GM19468 (cell line): ENCODE results near the gene CACNG7.
"Not testable (repeated sequence)": the region's sequence is repeated elsewhere in the genome, so short reads cannot be mapped to it uniquely, and the experiment has no call there.

Experiments used
- ATAC-seq: cut with Tn5 transposase; IDR thresholded peaks from one replicate; pipeline ENCODE4 v1.9.1; 2021; ENCODE audit warnings: mild to moderate bottlenecking, moderate library complexity, moderate number of reproducible peaks; ENCODE audit not compliant: unreplicated experiment; ENCODE audit errors: extremely low read depth

CACNG7 gene

DNA sequence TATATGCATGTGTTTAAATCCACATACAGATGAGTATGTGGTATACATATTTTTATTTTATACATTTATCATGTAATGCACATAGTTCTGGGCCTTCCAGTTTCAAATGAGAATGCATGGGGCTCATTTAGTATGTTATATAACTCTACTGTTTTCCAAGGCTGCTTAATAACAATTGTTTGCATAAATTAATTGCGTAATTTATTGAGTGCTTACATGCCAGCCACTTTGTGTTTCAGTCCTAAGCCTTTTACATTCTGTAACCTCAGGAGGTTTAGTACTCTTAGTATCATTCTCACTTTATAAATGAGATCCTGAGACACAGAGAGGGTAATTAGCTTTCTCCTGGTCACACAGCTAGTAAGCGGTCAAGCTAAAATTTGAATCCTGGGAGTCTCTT lies 36.9 kb downstream of the CACNG7 start:
- ATAC-seq: no peak

DNA sequence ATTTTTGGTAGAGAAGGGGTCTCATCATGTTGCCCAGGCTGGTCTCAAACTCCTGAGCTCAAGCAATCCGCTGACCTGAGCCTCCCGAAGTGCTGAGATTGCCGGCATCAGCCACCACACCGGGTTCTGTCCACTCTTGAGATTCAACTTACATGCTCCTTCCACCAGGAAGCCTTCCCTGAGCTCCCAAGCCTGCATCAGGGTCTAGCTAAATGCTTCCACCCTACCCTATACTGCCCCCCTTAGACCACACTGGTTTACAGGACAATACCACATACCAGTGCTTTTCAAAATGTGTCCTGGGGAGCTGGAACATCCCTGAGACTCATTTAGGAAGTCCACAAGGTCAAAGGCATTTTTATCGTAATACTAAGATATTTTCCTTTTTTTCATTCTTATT lies 38.5 kb downstream of the CACNG7 start:
- no peak for ATAC-seq

DNA sequence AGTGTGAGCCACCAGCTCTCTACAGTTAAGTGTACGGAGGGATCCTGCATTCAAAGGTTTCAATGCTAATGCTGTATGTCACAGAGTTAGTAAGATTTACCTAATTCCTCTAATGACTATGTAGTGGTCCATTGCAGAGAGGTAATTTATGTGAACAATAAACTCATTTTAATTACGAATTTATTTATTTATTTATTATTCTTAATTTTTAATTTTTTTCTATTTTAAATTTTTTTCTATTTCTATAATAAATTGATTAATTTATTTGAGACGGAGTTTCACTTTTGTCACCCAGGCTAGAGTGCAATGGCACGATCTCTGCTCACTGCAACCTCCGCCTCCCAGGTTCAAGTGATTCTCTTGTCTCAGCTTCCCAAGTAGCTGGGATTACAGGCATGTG lies 39.5 kb downstream of the CACNG7 start:
- not testable (repeated sequence) for ATAC-seq

DNA sequence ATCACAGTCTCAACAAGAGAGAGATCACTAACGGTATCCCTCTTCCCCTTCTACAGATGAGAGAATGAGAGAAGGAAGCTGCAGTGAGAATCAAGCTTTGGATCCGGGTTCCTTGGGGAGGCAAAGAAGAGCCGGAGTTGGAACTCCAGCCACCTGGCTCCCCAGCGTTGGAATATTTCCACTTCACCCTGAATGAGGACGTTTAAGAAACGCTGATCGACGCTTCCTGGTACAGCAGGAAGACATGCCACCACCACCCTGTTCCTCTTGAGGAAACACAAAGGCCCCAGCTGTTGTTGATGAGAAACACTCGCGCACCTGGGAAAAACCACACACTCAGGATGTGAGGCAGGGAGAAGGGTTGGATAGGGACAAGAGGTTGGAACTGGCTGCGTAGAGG lies 42.4 kb downstream of the CACNG7 start:
- ATAC-seq: no peak

DNA sequence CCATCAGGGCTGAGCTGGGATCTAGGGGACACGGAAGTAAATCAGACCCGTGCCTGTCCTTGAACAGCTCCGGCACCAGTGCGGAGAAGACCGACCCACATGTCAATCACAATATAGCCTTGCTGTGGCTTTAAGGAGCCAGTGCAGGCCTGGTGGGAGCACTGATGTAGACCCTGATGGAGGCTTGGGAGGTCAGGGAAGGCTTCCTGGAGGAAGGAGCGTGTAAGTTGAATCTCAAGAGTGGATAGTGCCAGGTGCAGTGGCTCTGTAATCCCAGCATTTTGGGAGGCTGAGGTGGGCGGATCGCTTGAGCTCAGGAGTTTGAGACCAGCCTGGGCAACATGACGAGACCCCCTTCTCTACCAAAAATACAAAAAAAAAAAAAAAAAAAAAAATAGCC lies 42.9 kb downstream of the CACNG7 start:
- no peak for ATAC-seq

DNA sequence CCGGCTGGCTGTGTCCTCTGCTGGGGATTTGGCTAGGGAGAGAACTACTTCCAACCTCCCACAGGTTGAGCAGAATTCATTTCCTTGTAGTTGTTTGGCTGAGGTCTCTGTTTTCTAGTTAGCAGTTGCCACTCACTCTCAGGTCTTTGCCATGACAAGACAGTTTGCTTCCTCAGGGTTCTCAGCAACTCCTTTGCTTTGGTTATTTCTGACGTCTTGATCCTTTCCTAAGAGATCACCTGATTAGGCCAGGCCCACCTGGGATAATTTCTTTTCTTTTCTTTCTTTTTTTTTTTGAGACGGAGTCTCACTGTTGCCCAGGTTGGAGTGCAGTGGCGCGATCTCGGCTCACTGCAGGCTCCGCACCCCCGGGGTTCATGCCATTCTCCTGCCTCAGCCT lies 44.3 kb downstream of the CACNG7 start:
- no peak for ATAC-seq

DNA sequence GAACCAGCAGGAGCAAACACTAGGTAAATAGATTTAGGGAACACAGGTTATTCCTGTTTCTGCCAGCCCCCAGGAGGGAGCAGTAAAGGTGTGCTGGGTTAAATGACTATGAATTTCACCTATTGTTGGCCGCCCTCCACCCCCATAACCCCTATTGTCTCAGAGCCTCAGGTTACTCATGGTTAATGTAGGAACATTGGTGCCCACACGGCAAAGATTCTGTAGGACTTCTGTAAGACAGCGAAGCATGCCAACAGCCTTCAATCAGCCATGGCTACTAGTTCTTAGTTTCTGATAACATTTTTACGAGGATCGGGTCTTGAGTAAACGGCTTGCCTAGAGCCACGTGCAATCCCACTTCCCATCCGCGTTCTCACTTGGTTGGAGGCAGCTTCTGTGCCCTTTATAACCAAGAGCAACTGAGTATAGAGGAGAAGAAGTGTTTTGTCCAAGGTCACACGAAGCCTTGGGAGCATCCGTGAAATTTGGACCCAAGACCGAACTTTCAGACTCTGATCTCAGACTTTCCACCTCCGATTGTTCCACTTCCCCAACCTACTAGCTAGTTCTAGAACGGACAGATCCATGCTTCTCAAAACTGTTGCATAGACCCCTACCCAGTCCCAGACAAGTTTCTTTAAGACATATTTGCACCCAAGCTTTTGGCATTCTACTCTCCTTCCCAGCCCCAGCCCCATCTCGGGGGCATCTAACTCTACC lies 48.5 kb downstream of the CACNG7 start:
- ATAC-seq: no peak

DNA sequence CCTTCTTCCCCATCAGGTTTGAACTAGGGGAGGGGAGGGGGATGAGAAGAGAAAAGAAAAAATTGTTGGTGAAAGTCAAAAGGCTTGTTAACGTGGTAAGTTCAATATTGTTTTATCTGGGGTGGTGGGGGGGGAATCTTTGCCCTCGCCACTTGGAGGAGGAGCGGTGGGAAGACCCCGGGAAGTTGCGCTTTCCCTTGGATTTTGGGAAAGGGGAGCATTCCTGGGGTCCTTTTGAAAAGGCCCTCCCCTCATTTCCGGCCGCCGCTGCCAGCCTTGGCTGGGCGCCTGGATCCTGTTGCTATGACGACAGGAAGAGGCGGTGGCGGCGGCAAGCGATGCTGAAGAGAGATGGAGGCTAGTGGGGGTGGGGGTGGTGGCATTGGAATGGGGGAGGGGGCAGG lies 49.1 kb downstream of the CACNG7 start:
- no peak for ATAC-seq

DNA sequence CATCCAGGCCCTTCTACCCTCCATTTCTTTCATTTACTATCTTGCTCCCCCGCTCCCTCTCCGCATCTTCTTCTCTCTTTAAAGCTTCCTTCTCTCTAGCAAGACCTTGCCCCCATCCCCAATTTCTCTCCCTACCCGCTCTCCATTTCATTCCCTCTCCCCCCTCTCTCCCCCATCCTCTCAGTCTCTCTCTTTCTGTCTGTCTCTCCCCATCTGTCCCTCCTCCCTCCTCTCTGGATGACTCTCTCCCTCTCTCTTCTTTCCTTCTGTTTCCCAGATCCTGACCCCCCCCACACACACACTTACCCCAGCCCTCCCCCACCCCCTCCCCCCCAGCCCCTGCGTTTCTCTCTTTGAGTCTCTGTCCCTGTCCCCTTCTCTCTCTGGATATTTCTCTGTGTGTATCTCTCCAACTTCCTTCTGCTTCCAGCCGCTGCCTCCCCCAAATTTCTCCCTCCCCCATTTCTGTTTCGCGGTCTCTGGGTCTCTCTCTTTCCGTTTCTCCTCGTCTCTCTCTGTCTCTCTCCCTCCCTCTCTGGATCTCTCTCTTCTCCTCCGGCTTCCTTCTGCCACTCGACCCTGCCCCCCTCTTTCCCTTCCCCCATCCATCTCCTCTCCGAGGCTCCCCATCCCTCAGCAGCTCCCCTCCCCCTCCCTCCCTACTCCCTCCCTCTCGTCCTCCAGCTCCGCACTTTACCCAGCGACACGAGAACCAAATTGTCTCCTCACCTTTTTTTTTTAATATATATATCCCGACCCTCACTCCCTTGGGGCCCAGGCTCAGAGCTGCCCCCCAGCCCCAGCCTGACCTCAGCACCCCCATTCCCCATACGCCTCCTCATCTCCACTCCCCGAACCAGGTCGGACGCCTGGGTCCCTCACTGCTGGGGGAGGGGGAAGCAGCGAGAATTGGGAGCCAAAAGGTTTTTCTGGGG lies 50.0 kb downstream of the CACNG7 start:
- no peak for ATAC-seq

DNA sequence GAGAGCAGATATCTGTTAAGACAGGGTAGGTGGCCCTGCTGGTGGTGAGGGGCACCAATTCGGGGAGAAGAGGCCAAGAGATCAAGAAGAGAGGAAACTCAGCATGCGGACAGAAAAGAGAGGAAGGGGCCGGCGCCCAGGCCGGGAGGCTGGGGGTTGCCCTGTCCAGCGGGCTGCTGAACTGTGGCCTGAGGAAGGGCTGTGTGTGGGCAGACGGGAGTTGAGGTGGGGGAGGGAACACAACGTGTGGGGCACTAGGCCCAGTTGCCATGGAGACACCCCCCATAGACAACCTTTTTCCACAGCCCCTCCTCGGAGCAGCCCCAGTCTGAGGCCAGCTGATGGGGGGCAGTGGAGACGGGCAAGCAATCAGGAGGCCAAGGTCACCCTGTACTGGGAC lies 51.1 kb downstream of the CACNG7 start:
- no peak for ATAC-seq

DNA sequence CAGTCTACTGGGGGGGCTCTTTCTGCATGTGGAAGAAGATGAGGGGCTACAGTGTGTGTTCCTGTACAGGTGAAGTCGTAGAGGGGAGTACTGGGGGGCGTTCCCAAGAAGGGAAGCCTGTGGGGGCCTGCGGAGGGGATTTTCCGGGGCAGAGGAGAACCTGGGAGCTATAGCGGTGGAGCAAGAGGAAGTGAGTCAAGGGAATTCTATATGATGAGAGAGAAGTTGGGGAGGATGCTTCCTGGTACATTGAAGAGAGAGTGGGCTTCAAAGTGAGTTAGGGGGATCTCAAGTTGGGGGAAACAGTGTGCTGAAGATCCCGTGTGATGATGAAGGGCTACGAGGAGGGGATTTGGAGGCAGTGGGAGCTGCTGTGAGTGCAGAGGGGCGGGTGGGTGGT lies 51.8 kb downstream of the CACNG7 start:
- ATAC-seq: no peak

DNA sequence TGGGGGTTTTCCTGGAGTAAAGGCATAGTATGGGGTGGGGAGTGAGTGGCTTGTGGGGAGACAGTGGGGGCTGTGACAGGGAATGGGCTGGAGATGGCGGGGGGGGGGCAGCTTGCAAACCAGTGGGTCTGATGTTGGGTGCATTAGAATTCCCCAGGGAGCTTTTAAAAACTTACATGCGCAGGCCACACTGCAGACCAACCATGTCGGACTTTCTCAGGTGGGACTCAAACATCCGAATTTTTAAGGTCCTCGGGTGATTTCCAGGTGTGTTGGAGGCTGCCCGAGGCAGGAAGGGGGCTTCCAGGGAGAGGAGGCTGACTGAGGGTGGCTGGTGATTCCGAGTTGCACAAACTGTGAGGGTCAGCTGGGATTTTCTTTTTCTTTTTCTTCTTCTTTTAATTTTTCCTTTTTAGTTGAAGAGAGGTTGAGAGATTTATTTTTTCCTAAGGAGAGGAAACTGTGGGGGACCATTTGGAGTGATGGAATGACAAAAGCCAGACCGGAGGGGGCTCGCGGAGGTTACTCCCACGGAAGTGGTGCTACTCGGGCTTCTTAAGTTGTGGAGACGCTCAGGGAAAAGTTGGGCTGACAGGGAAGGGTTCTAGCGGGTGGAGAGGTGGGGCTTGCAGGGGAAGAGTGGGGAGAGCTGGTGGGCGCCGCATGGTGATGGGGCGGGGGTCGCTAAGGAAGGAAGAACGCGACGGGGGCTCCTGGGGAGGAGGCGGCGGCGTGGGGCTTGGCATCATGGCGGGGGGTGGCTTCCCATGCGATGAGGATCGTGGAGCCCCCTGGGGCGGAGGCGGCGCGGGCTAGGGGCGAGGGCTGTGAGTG lies 52.7 kb downstream of the CACNG7 start:
- no peak for ATAC-seq

DNA sequence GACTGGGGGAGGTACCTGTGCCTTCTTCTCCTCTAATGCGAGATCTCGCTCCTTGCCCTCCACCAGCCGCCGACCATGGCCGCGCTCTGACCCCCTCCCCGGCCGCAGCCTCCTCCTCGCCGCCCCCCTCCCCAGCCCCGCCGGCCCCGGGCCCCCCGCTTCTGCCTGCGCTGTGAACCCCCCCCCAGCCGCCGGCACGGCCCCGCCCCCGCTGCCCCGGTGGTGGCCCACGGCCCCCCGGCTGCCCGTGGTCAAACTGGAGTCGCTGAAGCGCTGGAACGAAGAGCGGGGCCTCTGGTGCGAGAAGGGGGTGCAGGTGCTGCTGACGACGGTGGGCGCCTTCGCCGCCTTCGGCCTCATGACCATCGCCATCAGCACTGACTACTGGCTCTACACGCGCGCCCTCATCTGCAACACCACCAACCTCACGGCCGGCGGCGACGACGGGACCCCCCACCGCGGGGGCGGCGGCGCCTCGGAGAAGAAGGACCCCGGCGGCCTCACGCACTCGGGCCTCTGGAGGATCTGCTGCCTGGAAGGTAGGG lies 53.9 kb downstream of the CACNG7 start, which contains the start of gene CACNG8:
CACNG8 (plus strand) TSS at position 51 of the 545 bp plus-strand sequence.
- ATAC-seq: no peak

DNA sequence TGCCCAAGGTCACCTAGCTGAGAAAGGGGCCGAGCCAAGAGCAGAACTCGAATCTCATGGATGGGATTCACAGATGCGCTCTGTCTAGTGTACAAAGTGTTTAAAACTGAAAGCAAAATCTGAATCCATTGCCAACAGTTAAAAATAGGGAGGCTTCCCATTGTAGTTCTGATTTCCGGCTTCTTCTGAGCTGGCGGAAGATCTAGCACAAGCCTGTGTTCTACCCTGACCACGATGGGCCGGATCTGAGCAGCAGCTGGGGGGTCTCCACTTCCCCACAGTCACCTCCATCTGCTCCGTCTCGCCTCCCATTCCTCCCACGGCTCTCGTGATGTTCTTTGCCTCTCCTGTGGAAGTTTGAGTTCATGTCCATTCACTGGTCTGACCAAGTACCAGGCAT lies 56.0 kb downstream of the CACNG7 start:
- ATAC-seq: no peak

DNA sequence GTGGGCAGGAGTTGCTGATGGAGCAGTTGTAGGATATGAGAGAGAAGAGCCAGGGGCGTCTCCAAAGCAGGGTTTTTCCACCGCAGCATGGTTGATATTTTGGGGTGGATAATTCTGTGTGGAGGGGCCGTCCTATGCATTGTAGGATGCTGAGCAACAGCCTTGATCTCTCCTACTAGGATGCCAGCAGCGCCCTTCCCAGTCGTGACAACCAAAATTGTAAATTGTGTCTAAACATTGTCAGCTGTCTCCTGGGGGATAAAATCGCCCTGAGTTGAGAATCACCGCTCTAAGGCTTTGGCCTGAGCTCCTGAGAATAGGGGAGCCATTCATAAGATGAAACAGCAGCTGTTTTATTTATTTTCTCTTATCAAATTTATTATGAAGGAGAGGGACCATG lies 57.9 kb downstream of the CACNG7 start:
- ATAC-seq: no peak

DNA sequence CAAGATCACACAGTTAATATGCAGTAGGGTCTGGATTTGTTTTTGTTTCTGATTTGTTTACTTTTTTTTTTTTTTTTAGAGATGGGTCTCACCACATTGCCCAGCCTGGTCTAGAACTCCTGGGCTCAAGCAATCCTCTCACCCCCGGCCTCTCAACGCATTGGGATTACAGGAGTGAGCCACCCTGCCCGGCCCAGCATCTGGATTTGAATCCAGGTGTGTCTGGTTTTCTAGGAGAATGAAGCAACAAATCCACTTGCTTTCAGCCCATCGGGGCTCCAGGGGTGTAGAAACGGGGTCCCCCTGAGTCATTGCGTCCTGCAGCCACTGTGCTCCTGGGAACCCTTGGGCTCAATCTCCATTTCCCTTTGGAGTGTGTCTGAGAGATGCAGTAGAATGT lies 60.3 kb downstream of the CACNG7 start:
- ATAC-seq: no peak

DNA sequence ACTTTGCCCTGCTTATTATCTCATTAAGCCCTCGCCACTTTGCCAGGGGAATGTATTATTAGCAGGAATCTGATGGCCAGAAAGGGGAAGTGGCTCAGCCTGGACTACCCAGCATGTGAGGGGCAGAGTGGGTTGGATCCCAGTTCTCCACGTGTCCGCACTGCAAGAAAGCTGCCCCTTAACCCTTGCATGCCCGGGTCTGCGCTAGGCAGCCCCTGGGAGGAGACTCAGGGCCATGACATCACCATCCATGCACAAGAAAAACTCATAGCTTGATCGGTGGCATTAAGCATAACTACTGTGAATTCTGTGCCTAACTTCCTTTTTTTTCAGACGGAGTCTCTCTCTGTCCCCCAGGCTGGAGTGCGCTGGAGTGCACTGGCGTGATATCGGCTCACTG lies 62.6 kb downstream of the CACNG7 start:
- no peak for ATAC-seq

DNA sequence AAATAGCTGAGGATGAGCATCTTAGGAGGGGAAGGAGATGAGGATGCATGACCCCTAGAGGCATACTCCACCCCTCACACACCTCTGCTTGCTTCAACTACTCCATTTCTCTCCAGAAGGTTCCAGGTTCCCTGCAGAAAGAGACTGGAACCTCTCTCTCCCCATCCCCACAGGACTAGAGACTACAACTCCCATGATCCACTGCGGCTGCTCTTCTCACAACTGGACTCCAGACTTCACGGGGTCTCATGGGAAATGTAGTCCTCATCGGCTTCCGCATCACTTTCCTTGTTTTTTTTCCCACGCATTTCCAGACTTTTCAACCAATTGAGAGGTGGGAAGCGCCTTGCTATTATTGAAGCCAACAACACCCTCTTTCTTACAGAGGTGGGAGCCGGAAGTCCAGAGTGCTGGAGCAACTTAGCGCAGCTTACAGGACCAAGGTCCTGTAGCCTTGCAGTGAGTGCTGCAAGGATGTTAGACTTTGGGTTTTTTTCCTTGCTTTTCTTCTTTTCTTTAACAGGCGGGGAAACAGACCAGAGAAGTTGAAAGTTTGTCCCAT lies 68.4 kb downstream of the CACNG7 start:
- no peak for ATAC-seq

DNA sequence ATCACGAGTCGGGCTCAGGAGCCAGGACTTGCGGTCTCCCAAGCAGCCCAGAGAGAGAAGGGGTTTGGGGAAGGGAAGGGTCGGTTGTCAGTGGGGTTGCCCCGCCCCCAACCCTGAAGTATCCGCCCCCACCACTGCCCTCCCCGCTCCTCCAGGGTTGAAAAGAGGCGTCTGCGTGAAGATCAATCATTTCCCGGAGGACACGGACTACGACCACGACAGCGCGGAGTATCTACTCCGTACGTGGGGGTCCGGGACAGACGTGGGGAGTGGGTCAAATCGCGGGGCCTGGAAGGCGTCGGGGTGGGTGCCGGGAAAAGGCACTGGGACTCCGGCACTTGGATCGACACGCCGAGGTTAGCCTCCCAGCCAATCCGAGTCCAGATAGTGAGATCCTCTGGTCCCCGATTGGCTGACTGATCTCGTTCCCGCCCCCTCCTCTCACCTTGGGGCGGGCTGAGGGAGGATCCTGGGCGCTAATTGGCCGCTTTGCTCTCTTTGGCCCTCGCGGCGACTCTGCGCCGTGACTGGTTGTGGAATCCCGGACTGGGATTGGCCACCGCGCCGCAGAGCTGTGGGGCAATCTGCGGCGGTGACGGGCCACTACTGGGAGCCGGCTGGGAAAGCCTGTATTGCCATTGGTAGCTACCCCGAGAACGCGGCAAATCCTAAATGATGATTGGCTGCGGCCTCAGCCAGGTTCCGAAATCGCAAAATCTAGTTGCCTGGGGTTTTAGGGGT lies 69.1 kb downstream of the CACNG7 start:
- no peak for ATAC-seq
